C4-2B (cell line): ENCODE results near the gene CNN3.
"Not testable (repeated sequence)": the region's sequence is repeated elsewhere in the genome, so short reads cannot be mapped to it uniquely, and the experiment has no call there.

Source experiments
- H3K27ac ChIP-seq: fragments of 450-650 bp; 2 replicates; pipeline ENCODE4 v1.5.1; 2017
- ZFX ChIP-seq: fragments of 450-650 bp; IDR thresholded peaks from 2 replicates; pipeline ENCODE4 v1.6.1; 2017
- TF ChIP-seq, protein P1 (sequence below): fragments of 450-650 bp; conservative IDR thresholded peaks from 2 replicates; pipeline ENCODE4 v1.5.1; 2017; ENCODE audit warnings: mild to moderate bottlenecking

CNN3 gene

DNA sequence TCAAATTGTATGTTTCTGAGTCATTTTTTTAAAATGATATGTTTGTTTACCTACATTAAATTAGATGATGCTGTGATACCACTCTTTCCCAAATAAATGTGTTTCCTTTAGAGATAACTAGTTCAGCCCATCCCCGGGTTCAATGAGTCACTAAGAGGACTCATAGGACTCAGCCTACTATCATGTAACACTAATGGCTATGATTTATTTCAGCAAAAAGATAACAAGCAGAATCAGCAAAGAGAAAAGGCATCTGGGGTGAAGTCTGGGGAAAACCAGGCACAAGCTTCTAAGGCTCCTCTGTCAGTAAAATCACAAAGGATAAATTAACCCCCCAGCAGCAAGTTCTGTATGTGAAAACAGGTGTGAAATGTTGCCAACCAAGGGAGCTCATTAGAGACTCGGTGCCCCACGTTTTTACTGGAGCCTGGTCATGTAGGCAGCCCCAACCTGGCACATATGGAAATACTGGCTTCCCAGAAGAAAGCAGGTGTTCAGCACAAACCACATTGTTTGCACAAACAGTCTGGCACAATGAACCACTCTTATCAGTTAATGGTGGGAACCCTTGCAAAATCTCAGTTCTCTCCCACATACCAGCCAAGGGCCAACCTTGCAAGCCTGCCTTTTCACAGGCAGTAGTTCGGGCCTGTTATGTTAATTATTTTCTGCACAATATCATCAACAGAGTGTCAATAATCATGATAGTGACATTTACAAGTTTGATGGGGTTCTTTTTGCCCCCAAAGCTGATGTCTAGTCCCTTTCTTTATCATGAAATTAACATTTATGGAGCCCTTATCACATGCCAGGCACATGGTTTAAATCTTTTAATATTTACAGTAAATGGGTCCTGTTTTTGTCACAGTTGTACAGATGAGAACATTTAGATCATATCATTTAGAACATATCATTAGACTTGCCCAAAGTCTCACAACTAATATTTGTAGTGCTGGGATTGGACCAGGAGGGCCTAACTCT, 23.1 kb upstream of the CNN3 start:
- TF ChIP-seq, protein P1, sequence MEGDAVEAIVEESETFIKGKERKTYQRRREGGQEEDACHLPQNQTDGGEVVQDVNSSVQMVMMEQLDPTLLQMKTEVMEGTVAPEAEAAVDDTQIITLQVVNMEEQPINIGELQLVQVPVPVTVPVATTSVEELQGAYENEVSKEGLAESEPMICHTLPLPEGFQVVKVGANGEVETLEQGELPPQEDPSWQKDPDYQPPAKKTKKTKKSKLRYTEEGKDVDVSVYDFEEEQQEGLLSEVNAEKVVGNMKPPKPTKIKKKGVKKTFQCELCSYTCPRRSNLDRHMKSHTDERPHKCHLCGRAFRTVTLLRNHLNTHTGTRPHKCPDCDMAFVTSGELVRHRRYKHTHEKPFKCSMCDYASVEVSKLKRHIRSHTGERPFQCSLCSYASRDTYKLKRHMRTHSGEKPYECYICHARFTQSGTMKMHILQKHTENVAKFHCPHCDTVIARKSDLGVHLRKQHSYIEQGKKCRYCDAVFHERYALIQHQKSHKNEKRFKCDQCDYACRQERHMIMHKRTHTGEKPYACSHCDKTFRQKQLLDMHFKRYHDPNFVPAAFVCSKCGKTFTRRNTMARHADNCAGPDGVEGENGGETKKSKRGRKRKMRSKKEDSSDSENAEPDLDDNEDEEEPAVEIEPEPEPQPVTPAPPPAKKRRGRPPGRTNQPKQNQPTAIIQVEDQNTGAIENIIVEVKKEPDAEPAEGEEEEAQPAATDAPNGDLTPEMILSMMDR, result no peak
- TF ChIP-seq ZFX, result no peak
- no peak overlapping the region; the same call in 1 of the 2 replicates for H3K27ac ChIP-seq

- no peak for TF ChIP-seq ZFX
- TF ChIP-seq, protein P1, result no peak
- no peak overlapping the region for H3K27ac ChIP-seq
Measured at GRCh38 chr1:94947437-94947836, 20.5 kb upstream of the CNN3 start.

- no peak for TF ChIP-seq ZFX
- TF ChIP-seq, protein P1, result no peak
- H3K27ac ChIP-seq, result no peak overlapping the region
Measured at GRCh38 chr1:94946886-94947285, 20.0 kb upstream of the CNN3 start.

- TF ChIP-seq, protein P1, result no peak
- no peak for TF ChIP-seq ZFX
- no peak overlapping the region for H3K27ac ChIP-seq
Measured at GRCh38 chr1:94942171-94943128, 15.5 kb upstream of the CNN3 start.

DNA sequence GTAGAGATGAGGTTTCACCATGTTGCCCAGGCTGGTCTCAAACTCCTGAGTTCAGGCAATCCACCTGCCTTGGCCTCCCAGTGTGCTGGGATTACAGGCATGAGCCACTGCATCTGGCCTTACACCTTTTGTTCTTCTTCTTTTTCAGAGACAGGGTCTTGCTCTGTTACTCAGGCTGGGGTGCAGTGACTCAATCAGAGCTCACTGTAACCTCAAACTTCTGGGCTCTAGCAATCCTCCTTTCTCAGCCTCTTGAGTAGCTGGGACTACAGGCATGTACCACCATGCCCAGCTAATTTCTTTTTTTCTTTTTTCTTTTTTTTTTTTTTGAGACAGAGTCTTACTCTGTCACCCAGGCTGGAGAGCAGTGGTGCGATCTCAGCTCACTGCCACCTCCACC, 14.6 kb upstream of the CNN3 start:
- H3K27ac ChIP-seq, result not testable (repeated sequence)

- TF ChIP-seq, protein P1, result no peak
- TF ChIP-seq ZFX, result no peak
- no peak overlapping the region for H3K27ac ChIP-seq
Measured at GRCh38 chr1:94940738-94941137, 13.8 kb upstream of the CNN3 start.

GRCh38 chr1:94937820-94938219, 10.9 kb upstream of the CNN3 start:
- TF ChIP-seq ZFX, result no peak
- TF ChIP-seq, protein P1, result no peak
- H3K27ac ChIP-seq, result no peak overlapping the region
